Measurements from ENCODE around the gene CHST5.
A peak's percentile ranks its signal among the peaks of the same experiment; 100 is the strongest.
"Not testable (repeated sequence)": the region's sequence is repeated elsewhere in the genome, so short reads cannot be mapped to it uniquely, and the experiment has no call there.

The CHST5 gene

DNA sequence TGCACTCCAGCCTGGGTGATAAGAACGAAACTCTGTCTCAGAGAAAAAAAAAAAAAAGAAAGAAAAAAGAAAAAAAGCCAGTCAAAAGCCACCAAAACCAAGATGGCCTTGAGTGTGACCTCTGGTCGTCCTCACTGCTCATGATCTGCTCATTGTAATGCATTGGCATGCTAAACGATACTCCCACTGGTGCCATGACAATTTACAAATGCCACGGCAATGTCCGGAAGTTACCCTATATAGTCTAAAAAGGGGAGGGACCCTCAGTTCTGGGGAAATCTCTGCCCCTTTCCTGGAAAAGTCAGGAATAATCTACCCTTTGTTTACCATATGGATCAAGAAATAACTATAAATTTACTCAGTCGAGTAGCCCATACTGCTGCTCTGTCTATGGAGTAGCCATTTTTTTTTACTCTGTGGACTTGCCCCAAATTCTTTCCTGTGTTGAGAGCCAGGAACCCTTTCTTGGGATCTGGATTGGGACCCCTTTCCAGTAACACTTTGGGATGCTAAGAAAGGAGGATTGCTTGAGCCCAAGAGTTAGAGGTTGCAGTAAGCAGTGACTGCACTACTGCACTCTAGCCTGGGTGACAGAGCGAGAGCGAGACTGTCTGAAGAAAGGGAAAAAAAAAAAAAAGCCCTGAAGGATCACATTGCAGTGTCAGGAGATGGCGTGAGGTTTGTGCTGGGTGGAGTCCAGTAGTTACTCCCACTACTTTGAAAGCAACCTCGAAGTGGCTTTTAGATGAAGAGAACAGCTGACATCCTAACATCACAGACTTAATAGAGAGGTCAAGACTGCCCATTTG is 23.9 kb upstream of the CHST5 start:
- no peak overlapping the region for H3K4me3 ChIP-seq (ENCODE audit: low read length)
- TF ChIP-seq ZNF274 (IDR thresholded peaks at IDR 0.05; ENCODE audit: low read depth, low read length), result no peak

DNA sequence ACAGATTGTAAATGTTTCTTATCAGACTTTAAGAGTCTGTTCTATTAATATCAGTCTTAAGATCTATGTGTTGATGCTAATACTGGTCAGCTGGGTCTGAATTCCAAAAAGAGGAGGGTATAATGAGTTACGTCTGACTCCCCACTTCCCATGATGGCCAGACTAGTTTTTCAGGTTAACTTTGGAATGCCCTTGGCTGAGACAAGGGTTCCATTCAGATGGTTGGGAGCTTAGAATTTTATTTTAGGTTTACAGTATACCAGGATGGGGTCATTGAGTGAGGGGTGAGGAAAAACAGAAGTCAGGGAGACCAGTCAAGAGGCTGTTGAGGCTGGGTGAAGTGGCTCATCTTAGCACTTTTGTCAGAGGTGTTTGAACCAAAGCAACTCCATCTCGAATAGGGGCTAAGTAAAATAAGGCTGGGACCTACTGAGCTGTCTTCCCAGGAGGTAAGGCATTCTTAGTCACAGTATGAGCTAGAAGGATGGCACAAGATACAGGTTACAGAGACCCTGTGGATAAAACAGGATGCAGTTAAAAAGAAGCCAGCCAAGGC is 23.0 kb upstream of the CHST5 start:
- no peak for TF ChIP-seq ZNF274 (IDR thresholded peaks at IDR 0.05; ENCODE audit: low read depth, low read length)
- H3K4me3 ChIP-seq (ENCODE audit: low read length), result no peak overlapping the region

DNA sequence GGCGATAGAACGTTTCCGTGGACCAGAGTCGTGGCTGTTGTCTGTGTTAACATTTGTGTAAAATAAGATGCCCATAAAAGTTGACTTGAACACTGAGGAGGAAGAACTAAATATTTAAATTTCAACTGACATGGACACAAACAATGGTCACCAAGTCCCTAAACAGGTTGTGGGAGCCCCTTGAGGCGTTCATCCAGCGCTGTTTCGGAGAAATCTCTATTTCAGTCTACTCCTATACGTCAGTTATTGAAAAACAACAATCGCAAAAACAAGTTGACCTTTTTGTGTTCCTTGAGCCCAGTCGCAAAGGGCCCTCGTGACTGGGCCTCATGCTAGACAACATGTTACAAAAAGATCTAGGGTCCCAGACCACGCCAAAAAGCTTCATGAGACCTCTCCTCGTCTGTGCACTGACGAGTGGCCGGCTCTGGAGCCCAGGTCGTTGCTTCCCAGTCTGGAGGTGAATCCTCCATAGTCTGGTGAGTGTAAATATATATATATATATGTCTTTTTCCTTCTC is 20.6 kb upstream of the CHST5 start:
- no peak for TF ChIP-seq ZNF274 (IDR thresholded peaks at IDR 0.05; ENCODE audit: low read depth, low read length)
- H3K4me3 ChIP-seq (ENCODE audit: low read length), result no peak overlapping the region; the same call in 1 of the 2 replicates

DNA sequence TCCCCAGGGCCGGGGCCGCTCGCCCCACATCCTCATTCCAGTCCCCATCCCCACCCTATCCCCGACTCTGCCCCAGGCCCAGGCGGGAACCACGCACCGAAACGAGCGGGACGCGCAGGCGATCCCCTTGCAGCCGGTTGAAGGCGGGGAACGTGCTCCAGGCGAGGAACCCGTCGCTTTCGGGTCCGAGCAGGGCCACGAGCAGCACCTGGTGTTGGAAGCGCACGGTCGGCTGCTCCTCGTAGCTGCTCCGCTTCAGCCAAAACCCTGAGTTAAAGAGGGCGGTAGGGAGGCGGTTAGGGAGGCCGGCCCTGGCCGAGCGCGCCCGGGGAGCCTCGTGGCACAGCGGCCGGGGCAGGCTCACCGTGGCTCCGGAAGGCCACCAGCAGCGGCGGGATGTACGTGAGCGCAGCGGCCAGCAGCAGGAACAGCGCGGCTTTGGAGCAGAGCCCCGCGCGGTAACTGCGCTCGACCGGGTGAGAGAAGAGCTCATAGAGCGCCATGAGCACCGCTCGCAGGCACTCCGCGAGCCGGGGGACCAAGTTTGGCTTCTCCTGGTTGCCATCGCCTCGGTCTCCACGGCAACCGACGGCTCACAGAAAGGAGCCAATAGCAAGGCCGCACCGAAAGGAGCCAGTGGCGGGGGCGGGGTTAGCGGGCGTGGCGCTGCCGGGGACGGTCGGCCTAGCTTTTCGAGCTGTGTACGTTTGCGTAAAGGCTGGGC is 20.0 kb upstream of the CHST5 start, which contains the start of gene TMEM231:
TSS of gene TMEM231 (minus strand) at position 546 of the 724 bp plus-strand sequence. CDS start at position 503, 43 bp downstream.
- H3K4me3 ChIP-seq (ENCODE audit: low read length), result peak within 1 kb of the TSS; percentile 69
- TF ChIP-seq ZNF274 (IDR thresholded peaks at IDR 0.05; ENCODE audit: low read depth, low read length), result no peak

DNA sequence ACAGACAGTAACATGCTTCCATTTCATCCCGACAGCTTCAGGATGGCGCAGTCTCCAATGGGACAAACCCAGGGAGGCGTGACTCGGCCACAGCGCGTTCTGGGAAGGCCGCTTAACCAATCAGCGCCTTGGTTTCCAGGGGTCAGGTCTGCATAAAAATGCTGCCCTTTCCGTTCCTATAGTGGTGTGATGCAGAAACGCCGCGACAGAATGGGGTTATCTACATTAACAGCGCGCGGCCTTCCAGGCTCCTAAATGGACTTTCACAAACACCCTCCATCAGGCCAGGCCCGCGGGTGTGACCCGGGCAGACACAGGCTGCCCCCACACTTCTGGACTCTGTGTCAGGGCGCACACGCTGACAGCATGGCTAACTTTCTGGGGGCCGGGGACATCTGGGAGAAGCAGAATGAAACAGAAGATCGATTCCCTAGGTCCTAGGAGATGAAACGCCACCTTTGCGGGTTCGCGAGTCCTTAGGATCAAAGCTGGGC is 19.4 kb upstream of the CHST5 start:
- TF ChIP-seq ZNF274 (IDR thresholded peaks at IDR 0.05; ENCODE audit: low read depth, low read length), result no peak

DNA sequence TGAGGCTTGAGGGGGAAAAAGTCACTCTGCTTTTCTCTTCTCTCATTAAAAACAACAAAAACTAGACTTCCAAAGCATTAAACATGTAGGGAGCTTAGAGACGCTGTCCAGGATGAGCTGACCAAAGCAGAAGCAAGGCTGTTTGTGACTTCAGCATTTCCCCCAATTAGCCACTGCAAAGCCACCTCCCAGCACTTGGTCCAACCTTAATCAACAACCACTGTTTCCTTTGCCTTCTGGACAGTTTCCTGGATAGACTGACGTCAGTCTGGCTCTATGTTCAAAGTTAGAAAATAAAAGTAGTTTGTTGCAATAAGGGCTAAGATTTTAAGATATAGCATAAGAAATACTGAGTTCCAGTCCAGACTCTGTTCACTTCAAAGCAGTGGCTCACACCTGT is 17.0 kb upstream of the CHST5 start:
- no peak overlapping the region for H3K4me3 ChIP-seq (ENCODE audit: low read length)
- TF ChIP-seq ZNF274 (IDR thresholded peaks at IDR 0.05; ENCODE audit: low read depth, low read length), result no peak

More for the DNA sequence above, 19.4 kb upstream of the CHST5 start:
- peak overlapping the region; percentile 69 for H3K4me3 ChIP-seq (ENCODE audit: low read length)

DNA sequence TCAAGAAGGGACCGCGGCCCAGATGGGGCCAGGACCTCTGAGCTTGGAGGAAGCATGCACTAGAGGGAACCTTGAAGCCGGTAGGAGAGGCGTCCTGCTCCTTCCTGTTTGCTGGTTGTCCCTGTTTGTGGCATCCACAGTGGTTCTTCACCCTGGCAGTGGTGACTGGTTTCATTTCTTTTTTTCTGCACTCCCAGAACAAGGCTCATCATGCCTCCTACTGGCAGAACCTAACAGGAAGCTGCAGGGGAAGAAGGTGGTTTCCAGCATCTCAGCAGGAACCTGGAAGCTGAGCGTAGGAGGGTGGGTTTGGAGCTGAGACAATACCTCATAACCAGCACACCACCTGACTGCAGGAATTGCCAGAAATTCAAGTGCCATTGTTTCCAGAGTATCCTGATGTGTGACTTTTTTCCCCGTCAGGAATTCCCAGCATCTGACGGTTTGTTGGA is 14.3 kb upstream of the CHST5 start:
- H3K4me3 ChIP-seq (ENCODE audit: low read length), result no peak overlapping the region
- no peak for TF ChIP-seq ZNF274 (IDR thresholded peaks at IDR 0.05; ENCODE audit: low read depth, low read length)

DNA sequence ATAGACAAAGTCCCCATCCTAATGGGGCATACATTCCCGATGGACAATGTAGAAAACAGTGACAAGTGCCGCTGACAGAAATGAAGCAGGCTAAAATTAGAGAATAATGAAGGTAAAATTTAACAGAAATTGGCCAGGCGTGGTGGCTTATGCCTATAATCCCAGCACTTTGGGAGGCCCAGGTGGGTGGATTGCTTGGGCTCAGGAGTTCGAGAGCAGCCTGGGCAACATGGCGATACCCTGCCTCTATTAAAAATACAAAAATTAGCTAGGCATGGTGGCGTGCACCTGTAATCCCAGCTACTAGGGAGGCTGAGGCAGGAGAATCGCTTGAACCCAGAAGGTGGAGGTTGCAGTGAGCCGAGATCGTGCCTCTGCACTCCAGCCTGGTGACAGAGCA is 12.5 kb upstream of the CHST5 start:
- H3K4me3 ChIP-seq (ENCODE audit: low read length), result not testable (repeated sequence)

DNA sequence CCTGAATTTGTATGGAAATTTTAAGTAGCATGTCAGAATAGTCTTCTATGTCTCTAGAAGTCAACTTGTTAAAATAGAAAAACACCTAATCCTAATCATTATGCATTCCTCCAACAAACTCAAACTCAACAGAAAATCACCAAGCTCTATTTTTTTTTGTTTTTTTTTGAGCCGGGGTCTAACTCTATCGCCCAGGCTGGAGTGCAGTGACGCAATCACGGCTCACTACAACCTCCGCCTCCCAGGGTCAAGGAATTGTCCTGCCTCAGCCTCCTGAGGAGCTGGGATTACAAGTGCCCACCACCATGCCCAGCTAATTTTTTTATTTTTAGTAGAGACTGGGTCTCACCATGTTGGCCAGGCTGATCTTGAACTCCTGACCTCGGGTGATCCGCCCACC is 10.4 kb upstream of the CHST5 start:
- TF ChIP-seq ZNF274 (IDR thresholded peaks at IDR 0.05; ENCODE audit: low read depth, low read length), result no peak
- H3K4me3 ChIP-seq (ENCODE audit: low read length), result no peak overlapping the region

DNA sequence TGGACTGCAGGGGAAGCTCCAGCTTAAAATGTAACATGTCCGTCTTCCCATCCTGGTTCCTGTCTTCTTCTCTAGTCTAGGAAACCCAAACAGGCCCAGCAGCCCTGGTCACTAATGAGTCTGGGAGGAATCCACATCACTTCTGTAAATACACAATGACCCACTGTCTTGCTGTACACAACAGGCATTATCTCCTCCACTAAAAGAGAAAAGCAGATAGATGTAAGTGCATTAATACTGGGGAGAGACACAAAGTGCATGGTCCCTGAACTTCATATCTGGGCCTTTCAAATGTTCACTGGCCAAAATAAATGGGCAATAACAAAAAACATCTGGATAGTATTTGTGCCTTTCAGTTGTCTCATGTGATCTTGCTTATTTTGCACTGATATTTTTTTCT is 10.0 kb upstream of the CHST5 start:
- not testable (repeated sequence) for H3K4me3 ChIP-seq (ENCODE audit: low read length)

DNA sequence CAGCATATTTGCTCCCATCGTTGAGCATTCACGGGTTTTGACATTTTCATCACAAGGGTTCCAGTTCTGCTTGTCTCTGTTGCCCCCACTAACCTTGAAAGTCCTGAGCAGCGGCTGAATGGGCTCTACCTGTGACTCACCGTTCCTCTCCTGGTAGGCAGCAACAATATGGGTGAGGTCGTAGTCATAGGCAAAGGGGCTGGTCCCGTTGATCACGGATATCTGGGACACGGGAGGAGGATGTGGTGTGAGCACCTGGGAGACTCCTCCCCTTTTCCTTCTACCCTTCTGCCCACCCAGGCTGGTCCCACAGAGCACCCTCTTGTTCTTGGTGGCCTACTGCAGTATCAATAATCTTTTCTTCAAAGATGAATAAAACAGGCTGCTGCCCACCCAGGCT is 6.6 kb upstream of the CHST5 start:
- H3K4me3 ChIP-seq (ENCODE audit: low read length), result not testable (repeated sequence)

DNA sequence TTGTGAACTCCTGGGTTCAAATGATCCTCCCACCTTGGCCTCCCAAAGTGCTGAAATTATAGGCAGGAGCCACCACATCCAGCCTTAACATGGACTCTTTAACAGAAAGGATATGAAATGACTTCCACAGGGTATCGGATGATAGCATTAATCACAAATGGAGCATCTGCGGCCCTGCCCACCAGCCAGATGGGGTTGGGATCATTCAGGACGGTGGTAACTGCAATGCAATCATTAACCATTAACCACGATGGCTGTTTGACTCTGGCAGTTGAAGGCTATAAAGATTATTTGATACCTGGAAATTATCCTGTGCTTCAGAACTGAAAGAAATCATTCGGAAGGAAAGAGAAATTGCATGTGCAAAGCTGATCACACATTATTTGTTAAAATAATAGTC is 5.3 kb upstream of the CHST5 start:
- no peak for TF ChIP-seq ZNF274 (IDR thresholded peaks at IDR 0.05; ENCODE audit: low read depth, low read length)

DNA sequence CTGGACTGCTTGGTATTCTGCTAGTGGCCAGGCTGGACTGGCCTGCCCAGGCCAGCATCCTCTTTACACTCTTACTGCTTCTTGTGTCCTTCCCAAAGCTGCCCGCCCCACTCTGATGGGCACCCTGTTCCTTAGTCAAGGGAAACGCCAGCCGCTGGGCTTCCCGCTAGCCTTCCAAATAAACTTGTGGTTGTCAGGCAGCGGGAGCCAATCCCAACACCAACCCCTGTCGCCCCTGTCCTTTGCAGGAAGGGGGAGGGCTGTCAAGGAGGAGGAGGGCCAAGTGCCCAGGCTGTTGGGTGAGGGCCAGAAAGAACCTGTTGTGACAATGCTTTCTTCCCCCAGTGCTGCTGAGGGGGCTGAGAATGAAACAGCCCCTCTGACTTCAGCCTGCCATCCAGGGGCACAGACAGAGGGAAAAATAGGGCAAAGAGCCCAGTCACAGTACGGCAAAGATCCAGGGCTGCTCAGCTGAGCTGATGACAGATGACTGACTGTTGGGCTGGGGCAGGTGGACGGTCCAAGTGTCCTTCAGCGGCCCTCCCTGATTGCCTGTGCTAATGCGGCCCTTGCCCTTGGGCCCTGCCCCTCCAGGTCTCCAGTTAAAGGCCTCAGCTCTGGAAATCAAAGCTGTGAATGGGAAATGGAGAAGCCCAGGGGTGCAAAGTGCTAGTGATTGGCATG is 3.1 kb upstream of the CHST5 start:
- H3K4me3 ChIP-seq (ENCODE audit: low read length), result not testable (repeated sequence)

More for the DNA sequence above, 5.3 kb upstream of the CHST5 start:
- no peak overlapping the region for H3K4me3 ChIP-seq (ENCODE audit: low read length)

DNA sequence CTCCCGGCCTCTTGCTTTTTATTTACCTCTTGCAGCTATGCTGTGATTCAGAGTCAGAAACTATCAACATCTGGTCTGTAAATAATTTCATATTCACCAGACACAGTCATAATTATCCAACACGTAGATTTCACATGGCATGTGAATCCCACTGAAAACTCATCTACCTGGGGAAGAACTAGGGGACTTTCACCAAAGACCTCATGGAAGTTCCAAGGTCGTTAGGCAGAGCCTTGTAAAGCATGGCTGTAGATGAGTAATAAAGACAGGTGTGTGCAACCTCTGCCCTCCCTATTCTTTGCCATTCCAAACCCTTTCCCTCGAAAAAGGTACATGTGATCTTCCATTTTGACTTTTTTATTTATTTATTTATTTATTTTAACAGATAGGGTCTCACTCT is 1.9 kb upstream of the CHST5 start:
- no peak for TF ChIP-seq ZNF274 (IDR thresholded peaks at IDR 0.05; ENCODE audit: low read depth, low read length)
- H3K4me3 ChIP-seq (ENCODE audit: low read length), result no peak overlapping the region
